Type B pancreatic cell (in vitro differentiated cells): ENCODE measurements around the gene PIK3IP1. TPM values are rescaled to one million over a fixed set of nuclear protein-coding genes. Genes with fewer than 3 reads are reported as not detected.
A peak's percentile ranks its signal among the peaks of the same experiment; 100 is the strongest.

Experiments used
- DNase-seq: peaks from one replicate; pipeline ENCODE4 v3.0.0; 2021; ENCODE audit warnings: mixed read lengths; ENCODE audit not compliant: unreplicated experiment; ENCODE audit errors: extremely low spot score
- H3K27ac Mint-ChIP-seq: 2 replicates; pipeline ENCODE4 v1.8.0; 2021; ENCODE audit warnings: mild to moderate bottlenecking, mixed read lengths
- H3K27me3 Mint-ChIP-seq: 2 replicates; pipeline ENCODE4 v1.8.0; 2021; ENCODE audit warnings: mixed read lengths
- H3K36me3 Mint-ChIP-seq: 2 replicates; pipeline ENCODE4 v1.8.0; 2021; ENCODE audit warnings: mixed read lengths
- H3K4me1 Mint-ChIP-seq: one replicate; pipeline ENCODE4 v1.8.0; 2021; ENCODE audit warnings: mixed read lengths; ENCODE audit not compliant: unreplicated experiment
- H3K4me3 Mint-ChIP-seq: 2 replicates; pipeline ENCODE4 v1.8.0; 2021; ENCODE audit warnings: mild to moderate bottlenecking, mixed read lengths
- H3K9me3 Mint-ChIP-seq: 2 replicates; pipeline ENCODE4 v1.8.0; 2021; ENCODE audit warnings: mixed read lengths
- total RNA-seq: library from RNA; stranded (reverse); gene quantifications from 2 replicates; pipeline ENCODE4 v1.2.1, GENCODE V29; 2021; ENCODE audit warnings: low replicate concordance
- TF ChIP-seq, protein P1 (sequence below): fragments of 200-600 bp; sonication (generic); conservative IDR thresholded peaks from 2 replicates; pipeline ENCODE4 v1.5.0; 2021; ENCODE audit warnings: antibody characterized with exemption, mild to moderate bottlenecking

PIK3IP1 gene
- total RNA-seq, 1 donor from 2014 or later = 21.0 TPM

GRCh38 chr22:31244046-31244942 lies 48.0 kb downstream of the PIK3IP1 start:
- peaks cover 4% of the 10 kb centered on the region for H3K36me3 Mint-ChIP-seq
- H3K27me3 Mint-ChIP-seq = no peaks in the 10 kb centered on the region
- H3K4me3 Mint-ChIP-seq = peak overlapping the region; percentile 18
- DNase-seq = no peak
- H3K27ac Mint-ChIP-seq = peak overlapping the region; percentile 80
- H3K4me1 Mint-ChIP-seq = peaks cover 36% of the 10 kb centered on the region
- TF ChIP-seq, protein P1, sequence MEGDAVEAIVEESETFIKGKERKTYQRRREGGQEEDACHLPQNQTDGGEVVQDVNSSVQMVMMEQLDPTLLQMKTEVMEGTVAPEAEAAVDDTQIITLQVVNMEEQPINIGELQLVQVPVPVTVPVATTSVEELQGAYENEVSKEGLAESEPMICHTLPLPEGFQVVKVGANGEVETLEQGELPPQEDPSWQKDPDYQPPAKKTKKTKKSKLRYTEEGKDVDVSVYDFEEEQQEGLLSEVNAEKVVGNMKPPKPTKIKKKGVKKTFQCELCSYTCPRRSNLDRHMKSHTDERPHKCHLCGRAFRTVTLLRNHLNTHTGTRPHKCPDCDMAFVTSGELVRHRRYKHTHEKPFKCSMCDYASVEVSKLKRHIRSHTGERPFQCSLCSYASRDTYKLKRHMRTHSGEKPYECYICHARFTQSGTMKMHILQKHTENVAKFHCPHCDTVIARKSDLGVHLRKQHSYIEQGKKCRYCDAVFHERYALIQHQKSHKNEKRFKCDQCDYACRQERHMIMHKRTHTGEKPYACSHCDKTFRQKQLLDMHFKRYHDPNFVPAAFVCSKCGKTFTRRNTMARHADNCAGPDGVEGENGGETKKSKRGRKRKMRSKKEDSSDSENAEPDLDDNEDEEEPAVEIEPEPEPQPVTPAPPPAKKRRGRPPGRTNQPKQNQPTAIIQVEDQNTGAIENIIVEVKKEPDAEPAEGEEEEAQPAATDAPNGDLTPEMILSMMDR = no peak
- no peaks in the 10 kb centered on the region for H3K9me3 Mint-ChIP-seq

GRCh38 chr22:31243339-31244045 lies 48.8 kb downstream of the PIK3IP1 start:
- Mint-ChIP-seq H3K9me3 (no peaks in the 10 kb centered on the region), H3K4me1 (peaks cover 32% of the 10 kb centered on the region), H3K27ac (peak overlapping the region; percentile 80), H3K4me3 (peak overlapping the region; percentile 36), H3K36me3 (peaks cover 4% of the 10 kb centered on the region), H3K27me3 (no peaks in the 10 kb centered on the region)
- TF ChIP-seq, protein P1 = no peak
- no peak for DNase-seq

GRCh38 chr22:31241936-31242335 lies 50.4 kb downstream of the PIK3IP1 start:
- TF ChIP-seq, protein P1 = no peak
- no peak overlapping the region for H3K27ac Mint-ChIP-seq
- no peak for DNase-seq
- H3K27me3 Mint-ChIP-seq = no peaks in the 10 kb centered on the region
- H3K4me1 Mint-ChIP-seq = peaks cover 24% of the 10 kb centered on the region
- no peak overlapping the region for H3K4me3 Mint-ChIP-seq
- H3K9me3 Mint-ChIP-seq = no peaks in the 10 kb centered on the region
- peaks cover 4% of the 10 kb centered on the region for H3K36me3 Mint-ChIP-seq

DNA sequence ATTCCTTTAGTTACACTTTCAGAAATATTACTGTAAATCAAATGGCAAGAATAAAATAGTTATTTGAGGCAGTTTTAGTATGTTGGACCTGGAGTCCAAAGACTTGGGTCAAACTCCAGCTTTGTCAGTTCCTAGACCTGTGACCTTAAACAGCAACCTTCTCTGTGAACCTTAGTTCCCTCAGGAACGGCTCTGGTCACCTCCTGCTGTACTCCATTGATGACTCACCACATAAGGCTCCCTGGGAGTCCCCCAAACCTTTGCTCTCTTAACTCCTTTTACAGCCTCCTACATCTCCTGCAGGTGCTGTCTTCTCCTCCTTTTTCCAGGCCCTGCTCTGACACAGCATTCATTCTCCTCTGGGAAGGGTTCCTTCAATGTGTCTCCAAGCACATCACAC lies 51.1 kb downstream of the PIK3IP1 start:
- Mint-ChIP-seq H3K9me3 (no peaks in the 10 kb centered on the region), H3K36me3 (peaks cover 4% of the 10 kb centered on the region), H3K4me1 (peaks cover 24% of the 10 kb centered on the region), H3K4me3 (no peak overlapping the region), H3K27me3 (no peaks in the 10 kb centered on the region), H3K27ac (no peak overlapping the region)
- TF ChIP-seq, protein P1 = no peak
- no peak for DNase-seq

GRCh38 chr22:31239771-31240370 lies 52.4 kb downstream of the PIK3IP1 start:
- Mint-ChIP-seq H3K9me3 (no peaks in the 10 kb centered on the region), H3K27me3 (no peaks in the 10 kb centered on the region), H3K4me3 (no peak overlapping the region), H3K27ac (no peak overlapping the region), H3K4me1 (peaks cover 21% of the 10 kb centered on the region), H3K36me3 (peaks cover 4% of the 10 kb centered on the region)
- TF ChIP-seq, protein P1 = no peak
- no peak for DNase-seq
